ENCODE measurements around the gene MARVELD3. TPM values are rescaled to one million over a fixed set of nuclear protein-coding genes. Genes with fewer than 3 reads are reported as not detected.
"Not testable (repeated sequence)": the region's sequence is repeated elsewhere in the genome, so short reads cannot be mapped to it uniquely, and the experiment has no call there.

MARVELD3 gene
- total and polyA plus RNA-seq, 2 experiments from 2014 or later = 0.20 TPM; not detected in 1

GRCh38 chr16:71585318-71585703 is 40.7 kb upstream of the MARVELD3 start:
- H3K79me2 ChIP-seq (ENCODE audit: insufficient read depth) = no peaks in the 10 kb centered on the region
- in situ Hi-C loops (cut with MboI) = no loop called here

GRCh38 chr16:71589334-71589733 is 36.6 kb upstream of the MARVELD3 start:
- H2AFZ ChIP-seq; H3F3A ChIP-seq (ENCODE audit: insufficient read depth); H4K20me1 ChIP-seq (ENCODE audit: insufficient read depth); H3K9me2 ChIP-seq (ENCODE audit: insufficient read depth); H3K4me1 ChIP-seq (ENCODE audit: insufficient read depth); H3K9me3 ChIP-seq (ENCODE audit: low read depth); H3K79me2 ChIP-seq (ENCODE audit: insufficient read depth); DNase-seq; H3K36me3 ChIP-seq (ENCODE audit: low read depth); H3K4me2 ChIP-seq (ENCODE audit: unreplicated experiment); H3K27ac ChIP-seq; H3K9ac ChIP-seq; in situ Hi-C loops (cut with MboI); H3K4me3 ChIP-seq: not testable (repeated sequence)
- H3K27me3 ChIP-seq (replicated peaks; ENCODE audit: insufficient read depth) = peaks cover 14% of the 10 kb centered on the region; the same call in 1 of the 2 replicates
- WGBS, 2 experiments (ENCODE audit: low coverage in 1 of 2, low lambda C conversion rate in 2 of 2, missing lambda C conversion rate in 2 of 2) = 64 to 74% methylated on average over 11 to 28 of the region's 30 CpGs

More at GRCh38 chr16:71585318-71585703, 40.7 kb upstream of the MARVELD3 start:
- H3K27me3 ChIP-seq (replicated peaks; ENCODE audit: insufficient read depth) = 0 out of 2 replicates have a peak, but pooled peaks cover 14% of the 10 kb centered on the region
- TF ChIP-seq EZH2phosphoT487 (IDR thresholded peaks at IDR 0.05; ENCODE audit: insufficient read depth, low read depth) = no peak
- no peak for TF ChIP-seq EZH2 (IDR thresholded peaks at IDR 0.05; ENCODE audit: insufficient read depth, poor library complexity, severe bottlenecking)
- no peak overlapping the region for H3K4me2 ChIP-seq (ENCODE audit: unreplicated experiment)
- H3K36me3 ChIP-seq (ENCODE audit: low read depth) = no peaks in the 10 kb centered on the region
- H4K20me1 ChIP-seq (ENCODE audit: insufficient read depth) = no peaks in the 10 kb centered on the region
- H3F3A ChIP-seq (ENCODE audit: insufficient read depth) = no peaks in the 10 kb centered on the region
- DNase-seq = no peak
- no peak overlapping the region for H3K9ac ChIP-seq
- no peaks in the 10 kb centered on the region for H3K4me1 ChIP-seq (ENCODE audit: insufficient read depth)
- no peak overlapping the region for H3K4me3 ChIP-seq
- H3K27ac ChIP-seq = no peak overlapping the region
- 36 to 37% methylated on average over 4 of the region's 4 CpGs for WGBS, 2 experiments (ENCODE audit: low coverage in 1 of 2, low lambda C conversion rate in 2 of 2, missing lambda C conversion rate in 2 of 2)
- H2AFZ ChIP-seq = no peak overlapping the region
- no peaks in the 10 kb centered on the region for H3K9me3 ChIP-seq (ENCODE audit: low read depth)
- H3K9me2 ChIP-seq (ENCODE audit: insufficient read depth) = no peaks in the 10 kb centered on the region

GRCh38 chr16:71590071-71590470 is 35.9 kb upstream of the MARVELD3 start:
- H2AFZ ChIP-seq; H4K20me1 ChIP-seq (ENCODE audit: insufficient read depth); H3K27me3 ChIP-seq (replicated peaks; ENCODE audit: insufficient read depth); H3F3A ChIP-seq (ENCODE audit: insufficient read depth); in situ Hi-C loops (cut with MboI); H3K9me2 ChIP-seq (ENCODE audit: insufficient read depth); DNase-seq; H3K4me3 ChIP-seq; H3K36me3 ChIP-seq (ENCODE audit: low read depth); H3K27ac ChIP-seq; H3K9ac ChIP-seq; H3K9me3 ChIP-seq (ENCODE audit: low read depth); H3K4me1 ChIP-seq (ENCODE audit: insufficient read depth); H3K4me2 ChIP-seq (ENCODE audit: unreplicated experiment); H3K79me2 ChIP-seq (ENCODE audit: insufficient read depth): not testable (repeated sequence)
- no CpG with 5 or more reads among the region's 2 CpGs for WGBS, 2 experiments (ENCODE audit: low coverage in 1 of 2, low lambda C conversion rate in 2 of 2, missing lambda C conversion rate in 2 of 2)

GRCh38 chr16:71590584-71590983 is 35.4 kb upstream of the MARVELD3 start:
- H3K4me3 ChIP-seq = no peak overlapping the region
- DNase-seq = no peak
- H3K4me2 ChIP-seq (ENCODE audit: unreplicated experiment) = no peak overlapping the region
- no peaks in the 10 kb centered on the region for H3F3A ChIP-seq (ENCODE audit: insufficient read depth)
- in situ Hi-C loops (cut with MboI) = no loop called here
- no peaks in the 10 kb centered on the region for H3K9me2 ChIP-seq (ENCODE audit: insufficient read depth)
- no peaks in the 10 kb centered on the region for H4K20me1 ChIP-seq (ENCODE audit: insufficient read depth)
- 29 to 37% methylated on average over 4 of the region's 4 CpGs for WGBS, 2 experiments (ENCODE audit: low coverage in 1 of 2, low lambda C conversion rate in 2 of 2, missing lambda C conversion rate in 2 of 2)
- no peak overlapping the region for H3K9ac ChIP-seq
- no peaks in the 10 kb centered on the region for H3K36me3 ChIP-seq (ENCODE audit: low read depth)
- H3K27me3 ChIP-seq (replicated peaks; ENCODE audit: insufficient read depth) = peaks cover 5% of the 10 kb centered on the region; the same call in 1 of the 2 replicates
- no peaks in the 10 kb centered on the region for H3K79me2 ChIP-seq (ENCODE audit: insufficient read depth)
- no peaks in the 10 kb centered on the region for H3K4me1 ChIP-seq (ENCODE audit: insufficient read depth)
- no peak overlapping the region for H3K27ac ChIP-seq
- no peak overlapping the region for H2AFZ ChIP-seq
- no peaks in the 10 kb centered on the region for H3K9me3 ChIP-seq (ENCODE audit: low read depth)
- TF ChIP-seq EZH2 (IDR thresholded peaks at IDR 0.05; ENCODE audit: insufficient read depth, poor library complexity, severe bottlenecking) (no peak), EZH2phosphoT487 (IDR thresholded peaks at IDR 0.05; ENCODE audit: insufficient read depth, low read depth) (no peak)

GRCh38 chr16:71591917-71592316 is 34.1 kb upstream of the MARVELD3 start:
- H3K27ac ChIP-seq = no peak overlapping the region
- H2AFZ ChIP-seq = no peak overlapping the region
- TF ChIP-seq EZH2phosphoT487 (IDR thresholded peaks at IDR 0.05; ENCODE audit: insufficient read depth, low read depth) (no peak), EZH2 (IDR thresholded peaks at IDR 0.05; ENCODE audit: insufficient read depth, poor library complexity, severe bottlenecking) (no peak)
- H3K9ac ChIP-seq = no peak overlapping the region
- H3K4me1 ChIP-seq (ENCODE audit: insufficient read depth) = no peaks in the 10 kb centered on the region
- no peak for DNase-seq
- in situ Hi-C loops (cut with MboI) = no loop called here
- H3K4me3 ChIP-seq = no peak overlapping the region
- H3K9me3 ChIP-seq (ENCODE audit: low read depth) = no peaks in the 10 kb centered on the region
- H4K20me1 ChIP-seq (ENCODE audit: insufficient read depth) = no peaks in the 10 kb centered on the region
- no peaks in the 10 kb centered on the region for H3K36me3 ChIP-seq (ENCODE audit: low read depth)
- no peaks in the 10 kb centered on the region for H3F3A ChIP-seq (ENCODE audit: insufficient read depth)
- no peaks in the 10 kb centered on the region for H3K9me2 ChIP-seq (ENCODE audit: insufficient read depth)
- H3K27me3 ChIP-seq (replicated peaks; ENCODE audit: insufficient read depth) = peaks cover 6% of the 10 kb centered on the region
- WGBS, 2 experiments (ENCODE audit: low coverage in 1 of 2, low lambda C conversion rate in 2 of 2, missing lambda C conversion rate in 2 of 2) = 30 to 39% methylated on average over 3 of the region's 3 CpGs
- H3K79me2 ChIP-seq (ENCODE audit: insufficient read depth) = no peaks in the 10 kb centered on the region
- no peak overlapping the region for H3K4me2 ChIP-seq (ENCODE audit: unreplicated experiment)
